Right atrium auricular region (tissue), 2 donors: ENCODE measurements around the gene MCTP2. TPM values are rescaled to one million over a fixed set of nuclear protein-coding genes. Genes with fewer than 3 reads are reported as not detected.

Source experiments
- DNase-seq: peaks from one replicate; pipeline ENCODE4 v3.0.0-alpha.2; 2019; ENCODE audit warnings: low spot score
- H3K27ac ChIP-seq, 2 donors: fragments of 200-600 bp; sonication (generic); 1 replicate in 1 of 2; 2 replicates in 1 of 2; pipeline ENCODE4 v1.5.1; 2016 to 2019
- H3K27me3 ChIP-seq, 2 donors: fragments of 200-600 bp; sonication (generic); one replicate each; pipeline versions ENCODE4 v1.5.1 to v1.6.0; 2017 to 2019
- H3K36me3 ChIP-seq: fragments of 200-600 bp; sonication (generic); one replicate; pipeline ENCODE4 v1.5.1; 2016
- H3K4me1 ChIP-seq, 2 donors: fragments of 200-600 bp; sonication (generic); one replicate each; pipeline versions ENCODE4 v1.5.1 to v1.6.0; 2017 to 2019
- H3K4me3 ChIP-seq, 2 donors: fragments of 200-600 bp; sonication (generic); 1 replicate in 1 of 2; 2 replicates in 1 of 2; pipeline ENCODE4 v1.5.1; 2017 to 2019; ENCODE audit warnings: mild to moderate bottlenecking in 1 of 2, moderate library complexity in 1 of 2
- H3K9me3 ChIP-seq, 2 donors: fragments of 200-600 bp; sonication (generic); one replicate each; pipeline ENCODE4 v1.5.1; 2019
- total RNA-seq, 2 donors: library from RNA; depleted of rRNA; stranded (reverse); fragments of >200 nt; gene quantifications; one replicate each; pipeline ENCODE4 v1.1.0, GENCODE V29; 2016
- TF ChIP-seq, protein P1 (sequence below), 2 donors: fragments of 200-600 bp; sonication (generic); IDR thresholded peaks; one replicate each; pipeline ENCODE4 v1.5.1; 2019; ENCODE audit warnings: antibody characterized with exemption in 2 of 2

MCTP2 gene
- total RNA-seq, 2 donors from 2014 or later: 2.0 to 5.6 TPM

DNA sequence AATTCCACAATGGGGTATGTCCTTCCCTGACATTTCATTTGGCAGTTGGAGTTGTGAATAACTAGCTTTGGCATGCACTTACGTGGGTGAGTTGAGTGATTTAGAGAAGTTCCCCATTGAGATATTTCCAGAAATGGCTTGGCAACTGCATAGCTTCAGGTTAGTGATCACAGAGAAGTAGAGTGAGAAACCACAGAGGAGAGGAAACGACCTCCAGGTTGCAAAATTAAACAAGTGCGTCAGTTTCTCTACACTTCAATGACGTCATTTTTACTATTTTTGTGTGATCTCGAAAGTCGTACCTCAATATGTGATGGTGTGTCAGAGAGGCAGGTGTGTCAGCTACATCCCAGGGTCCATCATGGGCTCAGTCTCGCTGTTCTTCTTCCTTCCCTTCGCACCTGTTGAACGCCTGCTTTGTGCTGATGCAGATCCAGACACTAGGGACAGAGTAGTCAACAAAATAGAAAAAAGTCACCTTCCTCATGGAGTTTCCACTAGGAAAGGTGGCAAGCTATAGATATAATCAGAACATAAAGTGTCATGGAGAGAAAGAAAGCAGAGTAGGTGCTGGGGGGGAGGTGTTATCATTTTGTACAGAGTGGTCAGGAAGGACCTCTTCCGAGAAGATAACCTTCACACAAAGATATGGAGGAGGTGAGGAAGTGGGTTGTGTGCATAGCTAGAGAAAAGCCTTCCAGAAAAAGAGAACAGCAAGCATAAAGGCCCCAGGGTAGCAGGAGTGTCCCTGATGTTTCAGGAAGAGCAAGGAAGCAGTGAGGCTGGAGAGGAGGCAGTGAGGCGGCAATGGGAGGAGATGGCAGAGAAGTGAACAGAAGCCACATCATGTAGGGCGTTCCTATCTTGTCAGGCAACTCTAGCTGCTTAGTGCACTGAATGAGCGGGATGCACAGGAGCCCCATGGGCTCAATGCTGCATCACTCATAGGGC, 75.6 kb downstream of the MCTP2 start:
- Histone ChIP-seq H3K4me3 (no peak overlapping the region), H3K27ac (no peak overlapping the region), H3K4me1 (no peaks in the 10 kb centered on the region), H3K9me3 (no peaks in the 10 kb centered on the region), H3K36me3 (no peaks in the 10 kb centered on the region), H3K27me3 (no peaks in the 10 kb centered on the region)
- DNase-seq: no peak
- TF ChIP-seq, protein P1, sequence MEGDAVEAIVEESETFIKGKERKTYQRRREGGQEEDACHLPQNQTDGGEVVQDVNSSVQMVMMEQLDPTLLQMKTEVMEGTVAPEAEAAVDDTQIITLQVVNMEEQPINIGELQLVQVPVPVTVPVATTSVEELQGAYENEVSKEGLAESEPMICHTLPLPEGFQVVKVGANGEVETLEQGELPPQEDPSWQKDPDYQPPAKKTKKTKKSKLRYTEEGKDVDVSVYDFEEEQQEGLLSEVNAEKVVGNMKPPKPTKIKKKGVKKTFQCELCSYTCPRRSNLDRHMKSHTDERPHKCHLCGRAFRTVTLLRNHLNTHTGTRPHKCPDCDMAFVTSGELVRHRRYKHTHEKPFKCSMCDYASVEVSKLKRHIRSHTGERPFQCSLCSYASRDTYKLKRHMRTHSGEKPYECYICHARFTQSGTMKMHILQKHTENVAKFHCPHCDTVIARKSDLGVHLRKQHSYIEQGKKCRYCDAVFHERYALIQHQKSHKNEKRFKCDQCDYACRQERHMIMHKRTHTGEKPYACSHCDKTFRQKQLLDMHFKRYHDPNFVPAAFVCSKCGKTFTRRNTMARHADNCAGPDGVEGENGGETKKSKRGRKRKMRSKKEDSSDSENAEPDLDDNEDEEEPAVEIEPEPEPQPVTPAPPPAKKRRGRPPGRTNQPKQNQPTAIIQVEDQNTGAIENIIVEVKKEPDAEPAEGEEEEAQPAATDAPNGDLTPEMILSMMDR (IDR thresholded peaks at IDR 0.05): no peak

DNA sequence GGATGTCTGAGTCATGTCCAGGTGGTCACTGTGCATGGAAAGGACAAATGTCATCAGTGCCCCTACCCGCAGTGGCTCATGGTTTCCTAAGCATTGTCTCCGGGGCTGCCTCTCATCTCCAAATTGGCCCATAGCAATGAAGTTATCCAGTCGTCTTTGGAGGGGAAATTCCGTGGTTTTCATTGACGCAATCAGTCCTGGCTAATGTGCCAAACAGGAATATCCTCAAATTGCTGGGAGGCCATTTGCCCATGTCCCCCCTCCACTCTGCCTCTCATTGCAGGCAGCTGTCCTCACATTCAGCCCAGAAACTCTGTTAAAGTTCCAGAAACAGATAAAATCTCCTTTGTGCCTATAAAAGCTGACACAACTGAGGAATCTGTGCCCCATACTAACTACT, 81.6 kb downstream of the MCTP2 start:
- Histone ChIP-seq H3K4me3 (no peak overlapping the region), H3K9me3 (no peaks in the 10 kb centered on the region), H3K27me3 (no peaks in the 10 kb centered on the region), H3K36me3 (no peaks in the 10 kb centered on the region), H3K4me1 (no peaks in the 10 kb centered on the region), H3K27ac (no peak overlapping the region)
- TF ChIP-seq, protein P1 (IDR thresholded peaks at IDR 0.05): no peak
- DNase-seq: no peak

DNA sequence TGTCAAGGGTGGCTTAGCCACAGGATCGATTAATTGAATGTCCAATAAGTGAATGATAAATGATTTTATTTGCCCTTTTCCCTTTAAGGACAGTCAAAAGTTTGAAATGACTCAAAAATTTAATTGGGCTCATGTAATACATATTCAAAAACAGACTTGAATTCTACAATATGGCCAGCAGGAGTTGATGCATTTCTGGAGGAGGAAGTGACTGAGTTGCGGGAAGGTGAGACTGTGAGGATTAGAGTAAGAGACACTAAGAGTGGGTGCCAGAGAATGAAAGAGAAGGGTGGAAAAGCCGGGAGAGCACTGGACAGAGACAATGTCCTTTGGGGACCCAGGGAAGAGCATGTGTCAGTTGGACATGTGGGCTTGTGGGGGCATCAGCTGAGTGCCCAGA, 83.3 kb downstream of the MCTP2 start:
- Histone ChIP-seq H3K27me3 (no peaks in the 10 kb centered on the region), H3K27ac (no peak overlapping the region), H3K4me1 (no peaks in the 10 kb centered on the region), H3K9me3 (no peaks in the 10 kb centered on the region), H3K4me3 (no peak overlapping the region), H3K36me3 (no peaks in the 10 kb centered on the region)
- TF ChIP-seq, protein P1 (IDR thresholded peaks at IDR 0.05): no peak
- DNase-seq: no peak

DNA sequence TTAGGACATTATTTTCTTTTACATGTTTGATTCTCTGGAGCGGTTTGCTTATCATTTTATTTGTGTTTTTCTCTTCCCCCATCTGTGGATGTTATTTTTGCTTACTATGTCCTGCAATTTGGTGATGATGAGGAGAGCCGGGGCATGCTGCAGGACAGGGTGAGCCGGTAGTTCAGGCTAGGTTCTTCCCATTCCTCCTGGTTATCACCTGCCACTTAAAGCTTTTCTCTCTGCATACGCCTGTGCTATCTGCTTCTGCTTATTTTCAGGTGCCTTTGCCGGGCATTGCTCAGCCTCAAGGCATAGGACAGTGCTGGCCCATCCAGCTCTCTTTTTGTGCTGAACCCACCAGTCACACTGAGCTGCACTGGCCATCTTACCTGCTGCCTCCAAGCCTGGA, 85.8 kb downstream of the MCTP2 start:
- TF ChIP-seq, protein P1 (IDR thresholded peaks at IDR 0.05): no peak
- Histone ChIP-seq H3K9me3 (no peaks in the 10 kb centered on the region), H3K4me3 (no peak overlapping the region), H3K4me1 (no peaks in the 10 kb centered on the region), H3K36me3 (no peaks in the 10 kb centered on the region), H3K27ac (no peak overlapping the region), H3K27me3 (no peaks in the 10 kb centered on the region)
- no peak for DNase-seq

DNA sequence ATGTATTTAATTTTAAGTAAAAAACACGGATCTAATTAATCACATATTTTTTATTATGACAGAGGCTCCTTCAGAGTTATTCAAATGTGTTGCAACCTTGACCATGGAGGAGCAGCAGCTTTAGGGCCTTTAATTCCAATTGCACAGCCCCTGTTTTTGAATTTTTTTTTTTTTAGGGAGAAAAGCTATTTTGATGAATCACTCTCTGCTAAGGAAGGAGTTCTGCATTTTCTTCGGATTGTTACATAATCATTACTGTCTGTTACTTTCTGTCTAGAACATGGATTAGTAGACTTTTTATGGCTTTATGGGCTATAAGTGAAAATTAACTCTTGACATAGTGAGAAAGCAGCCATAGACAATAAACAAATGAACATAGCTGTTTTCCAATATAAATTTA, 90.8 kb downstream of the MCTP2 start:
- TF ChIP-seq, protein P1 (IDR thresholded peaks at IDR 0.05): no peak
- Histone ChIP-seq H3K4me3 (no peak overlapping the region), H3K27me3 (no peaks in the 10 kb centered on the region), H3K9me3 (no peaks in the 10 kb centered on the region), H3K36me3 (no peaks in the 10 kb centered on the region), H3K4me1 (no peaks in the 10 kb centered on the region), H3K27ac (no peak overlapping the region)
- DNase-seq: no peak
